Liver (tissue), 9 donors: ENCODE data around the gene RGS14. TPM values are rescaled to one million over a fixed set of nuclear protein-coding genes. Genes with fewer than 3 reads are reported as not detected.

Source experiments
- DNase-seq: peaks from one replicate; pipeline ENCODE4 v3.0.0-alpha.2; 2017; ENCODE audit warnings: low spot score
- H3K27ac ChIP-seq, 2 donors: one replicate each; pipeline ENCODE4 v1.7.0; 2013; ENCODE audit warnings: inconsistent platforms in 2 of 2, low read length in 2 of 2, control low read depth in 1 of 2, low read depth in 1 of 2, mild to moderate bottlenecking in 1 of 2
- H3K27me3 ChIP-seq, 4 donors: one replicate each; pipeline versions ENCODE4 v1.6.1 to v1.7.0; 2013; ENCODE audit warnings: low read length in 3 of 4, inconsistent platforms in 1 of 4, mild to moderate bottlenecking in 1 of 4, moderate library complexity in 1 of 4; ENCODE audit not compliant: control insufficient read depth in 4 of 4, insufficient read depth in 4 of 4
- H3K36me3 ChIP-seq, 4 donors: one replicate each; pipeline versions ENCODE4 v1.6.1 to v1.7.0; 2013; ENCODE audit warnings: low read length in 3 of 4, mild to moderate bottlenecking in 3 of 4, low read depth in 1 of 4, moderate library complexity in 1 of 4; ENCODE audit not compliant: control insufficient read depth in 4 of 4, insufficient read depth in 3 of 4
- H3K4me1 ChIP-seq, 4 donors: one replicate each; pipeline versions ENCODE4 v1.6.1 to v1.7.0; 2013; ENCODE audit warnings: low read length in 3 of 4, mild to moderate bottlenecking in 3 of 4, moderate library complexity in 1 of 4; ENCODE audit not compliant: control insufficient read depth in 4 of 4, insufficient read depth in 4 of 4
- H3K4me3 ChIP-seq, 3 donors: one replicate each; pipeline versions ENCODE4 v1.6.1 to v1.7.0; 2013; ENCODE audit warnings: low read length in 3 of 3, control low read depth in 1 of 3, low read depth in 1 of 3, mild to moderate bottlenecking in 1 of 3
- H3K9ac ChIP-seq, 2 donors: one replicate each; pipeline ENCODE4 v1.7.0; 2013; ENCODE audit warnings: low read length in 2 of 2, mild to moderate bottlenecking in 2 of 2, moderate library complexity in 2 of 2, control low read depth in 1 of 2, low read depth in 1 of 2
- H3K9me3 ChIP-seq, 4 donors: one replicate each; pipeline versions ENCODE4 v1.6.1 to v1.7.0; 2013; ENCODE audit warnings: low read length in 3 of 4; ENCODE audit not compliant: control insufficient read depth in 4 of 4
- EGR1 ChIP-seq, 2 donors: IDR thresholded peaks; 2 replicates each; pipeline ENCODE4 v1.6.1; 2016 to 2018; ENCODE audit warnings: antibody characterized with exemption in 2 of 2, low read depth in 2 of 2
- FOXA1 ChIP-seq: IDR thresholded peaks from 2 replicates; pipeline ENCODE4 v1.6.1; 2016; ENCODE audit warnings: antibody characterized with exemption
- GABPA ChIP-seq, 2 donors: IDR thresholded peaks in 1 of 2; conservative IDR thresholded peaks in 1 of 2; 2 replicates each; pipeline ENCODE4 v1.6.1; 2016; ENCODE audit warnings: antibody characterized with exemption in 2 of 2, mild to moderate bottlenecking in 1 of 2, moderate library complexity in 1 of 2
- HNF4A ChIP-seq, 2 donors: conservative IDR thresholded peaks; 2 replicates each; pipeline ENCODE4 v1.6.1; 2016; ENCODE audit warnings: antibody characterized with exemption in 2 of 2, mild to moderate bottlenecking in 2 of 2
- HNF4G ChIP-seq: IDR thresholded peaks from 2 replicates; pipeline ENCODE4 v1.6.1; 2016; ENCODE audit warnings: antibody characterized with exemption
- JUND ChIP-seq, 2 donors: IDR thresholded peaks; 2 replicates each; pipeline ENCODE4 v1.6.1; 2016; ENCODE audit warnings: antibody characterized with exemption in 2 of 2
- NR2F2 ChIP-seq: IDR thresholded peaks from 2 replicates; pipeline ENCODE4 v1.6.1; 2016; ENCODE audit warnings: antibody characterized with exemption
- RAD21 ChIP-seq, 2 donors: IDR thresholded peaks; 2 replicates each; pipeline ENCODE4 v1.6.1; 2016; ENCODE audit warnings: antibody characterized with exemption in 2 of 2, mild to moderate bottlenecking in 2 of 2
- RXRA ChIP-seq, 2 donors: IDR thresholded peaks; 2 replicates each; pipeline ENCODE4 v1.6.1; 2017 to 2018; ENCODE audit warnings: antibody characterized with exemption in 2 of 2, mild to moderate bottlenecking in 1 of 2
- SP1 ChIP-seq: IDR thresholded peaks from 2 replicates; pipeline ENCODE4 v1.6.1; 2018; ENCODE audit warnings: antibody characterized with exemption, mild to moderate bottlenecking
- TAF1 ChIP-seq: conservative IDR thresholded peaks from 2 replicates; pipeline ENCODE4 v1.6.1; 2016; ENCODE audit warnings: antibody characterized with exemption, mild to moderate bottlenecking
- WGBS: extraction: QIAGEN DNeasy Blood & Tissue Kit; methylation state at CpG from one replicate; pipeline ENCODE4 v1.1.7; 2013; 5-methylcytosine and 5-hydroxymethylcytosine counted together
- polyA plus RNA-seq, 2 donors: library from polyadenylated mRNA; stranded (reverse) in 1 of 2; unstranded in 1 of 2; fragments of 200-250 nt in 1 of 2; fragments of >200 nt in 1 of 2; fragmentation: Nextera tagmentation in 1 of 2; extraction: Ambion mirVana in 1 of 2; gene quantifications; one replicate each; pipeline versions ENCODE4 v1.2.1 to v1.2.3, GENCODE V29; 2013 to 2015
- total RNA-seq, 2 donors: library from RNA; depleted of rRNA; stranded (reverse); fragments of >200 nt; gene quantifications; one replicate each; pipeline ENCODE4 v1.2.3, GENCODE V29; 2014
- TF ChIP-seq, protein P1 (sequence below): IDR thresholded peaks from 2 replicates; pipeline ENCODE4 v1.6.1; 2016; ENCODE audit warnings: antibody characterized with exemption, mild to moderate bottlenecking
- TF ChIP-seq, protein P2 (sequence below): fragments of 150-350 bp; IDR thresholded peaks from 2 replicates; pipeline ENCODE4 v1.5.1; 2017; ENCODE audit warnings: improper control_type of control experiment, low read depth, low read length; ENCODE audit not compliant: missing input control
- TF ChIP-seq, protein P3 (sequence below): IDR thresholded peaks from 2 replicates; pipeline ENCODE4 v1.6.1; 2016; ENCODE audit warnings: antibody characterized with exemption
- TF ChIP-seq, protein P4 (sequence below): IDR thresholded peaks from 2 replicates; pipeline ENCODE4 v1.6.1; 2016; ENCODE audit warnings: antibody characterized with exemption
- donor health status: healthy.
- donor health status: healthy.
- donor health status: healthy.
- donor health status: healthy.
- donor health status: healthy.

Gene RGS14
- total and polyA plus RNA-seq, 4 donors, result 10.2 to 53.8 (median 33.3) TPM

DNA sequence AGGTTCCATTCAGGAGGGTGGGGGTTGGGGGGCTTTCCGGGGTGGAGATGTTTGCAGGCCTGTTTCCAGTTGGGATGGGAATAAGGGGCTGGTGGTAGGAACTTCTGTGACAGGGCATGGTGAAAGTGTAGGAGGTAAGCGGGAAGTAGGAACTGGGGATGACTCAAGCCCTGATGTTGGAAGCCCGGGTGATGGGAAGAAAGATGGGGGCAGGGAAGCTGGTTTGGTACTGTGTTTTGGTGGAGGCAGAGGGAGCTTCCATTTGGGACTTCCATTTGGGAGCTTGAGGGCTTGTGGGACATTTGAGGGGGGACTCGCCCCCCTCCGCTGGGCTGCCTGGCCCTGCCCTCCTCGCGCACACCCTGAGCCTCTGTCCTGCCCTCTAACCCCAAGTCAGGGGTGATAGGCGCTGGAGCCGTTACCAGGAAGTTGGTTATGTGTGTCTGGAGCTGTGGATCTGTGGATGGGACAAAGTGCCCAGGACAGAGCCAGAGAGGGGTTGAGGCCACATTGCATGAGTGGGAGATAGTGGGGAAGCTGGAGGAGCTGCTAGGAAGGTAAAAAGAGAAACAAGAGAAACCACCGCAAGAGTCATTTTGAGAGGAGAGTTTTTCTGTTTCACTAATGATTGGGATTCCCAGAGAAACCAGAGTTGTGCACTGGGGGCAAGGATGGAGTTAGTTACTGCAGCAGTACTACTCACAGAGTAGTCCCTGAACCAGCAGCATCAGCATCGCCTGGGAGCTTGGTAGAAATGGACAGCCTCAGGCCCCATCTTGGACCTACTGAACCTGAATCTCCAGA is 6.6 kb downstream of the RGS14 start (continued):
- TF ChIP-seq, protein P1, sequence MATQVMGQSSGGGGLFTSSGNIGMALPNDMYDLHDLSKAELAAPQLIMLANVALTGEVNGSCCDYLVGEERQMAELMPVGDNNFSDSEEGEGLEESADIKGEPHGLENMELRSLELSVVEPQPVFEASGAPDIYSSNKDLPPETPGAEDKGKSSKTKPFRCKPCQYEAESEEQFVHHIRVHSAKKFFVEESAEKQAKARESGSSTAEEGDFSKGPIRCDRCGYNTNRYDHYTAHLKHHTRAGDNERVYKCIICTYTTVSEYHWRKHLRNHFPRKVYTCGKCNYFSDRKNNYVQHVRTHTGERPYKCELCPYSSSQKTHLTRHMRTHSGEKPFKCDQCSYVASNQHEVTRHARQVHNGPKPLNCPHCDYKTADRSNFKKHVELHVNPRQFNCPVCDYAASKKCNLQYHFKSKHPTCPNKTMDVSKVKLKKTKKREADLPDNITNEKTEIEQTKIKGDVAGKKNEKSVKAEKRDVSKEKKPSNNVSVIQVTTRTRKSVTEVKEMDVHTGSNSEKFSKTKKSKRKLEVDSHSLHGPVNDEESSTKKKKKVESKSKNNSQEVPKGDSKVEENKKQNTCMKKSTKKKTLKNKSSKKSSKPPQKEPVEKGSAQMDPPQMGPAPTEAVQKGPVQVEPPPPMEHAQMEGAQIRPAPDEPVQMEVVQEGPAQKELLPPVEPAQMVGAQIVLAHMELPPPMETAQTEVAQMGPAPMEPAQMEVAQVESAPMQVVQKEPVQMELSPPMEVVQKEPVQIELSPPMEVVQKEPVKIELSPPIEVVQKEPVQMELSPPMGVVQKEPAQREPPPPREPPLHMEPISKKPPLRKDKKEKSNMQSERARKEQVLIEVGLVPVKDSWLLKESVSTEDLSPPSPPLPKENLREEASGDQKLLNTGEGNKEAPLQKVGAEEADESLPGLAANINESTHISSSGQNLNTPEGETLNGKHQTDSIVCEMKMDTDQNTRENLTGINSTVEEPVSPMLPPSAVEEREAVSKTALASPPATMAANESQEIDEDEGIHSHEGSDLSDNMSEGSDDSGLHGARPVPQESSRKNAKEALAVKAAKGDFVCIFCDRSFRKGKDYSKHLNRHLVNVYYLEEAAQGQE, result no peak
- TF ChIP-seq JUND (IDR thresholded peaks at IDR 0.05), result no peak
- no peak for TF ChIP-seq HNF4A (conservative IDR thresholded peaks at IDR 0.05)
- TF ChIP-seq HNF4G, result no peak

DNA sequence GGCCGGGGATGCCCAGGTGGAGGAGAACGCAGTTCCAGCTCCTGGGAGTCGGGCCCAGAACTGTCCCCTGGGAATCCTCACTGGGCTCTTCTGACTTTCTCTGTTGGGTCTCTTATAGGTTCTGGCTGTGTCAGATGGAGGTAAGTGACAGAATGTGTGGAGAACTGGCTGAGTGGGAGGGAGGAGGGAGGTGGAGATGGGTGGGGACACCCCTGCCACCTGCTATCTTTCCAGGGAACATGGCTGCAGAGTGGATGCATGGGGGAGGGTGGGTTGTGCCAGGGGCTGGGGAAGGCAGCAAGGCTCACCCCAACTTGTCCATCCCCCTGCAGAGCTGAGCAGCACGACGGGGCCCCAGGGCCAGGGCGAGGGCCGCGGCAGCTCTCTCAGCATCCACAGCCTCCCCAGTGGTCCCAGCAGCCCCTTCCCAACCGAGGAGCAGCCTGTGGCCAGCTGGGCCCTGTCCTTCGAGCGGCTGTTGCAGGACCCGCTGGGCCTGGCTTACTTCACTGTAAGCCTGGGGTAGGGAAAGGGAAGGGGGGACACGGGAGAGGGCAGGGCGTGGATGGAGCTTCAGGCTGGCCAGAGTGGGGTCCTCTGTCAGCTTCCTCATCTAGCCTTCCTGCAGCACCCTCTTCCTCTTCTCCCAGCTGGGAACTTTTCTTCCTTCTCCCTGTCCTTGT is 8.3 kb downstream of the RGS14 start:
- peak overlapping the region; percentile 89 to 97 for H3K27ac ChIP-seq
- no peaks in the 10 kb centered on the region for H3K9me3 ChIP-seq
- no peak overlapping the region for H3K4me3 ChIP-seq
- H3K9ac ChIP-seq, result peak overlapping the region in 1 of 2 donors; percentile 77
- peaks cover 24 to 75% (median 65%) of the 10 kb centered on the region in 4 donors for H3K4me1 ChIP-seq
- DNase-seq, result no peak
- no peaks in the 10 kb centered on the region for H3K36me3 ChIP-seq
- WGBS, result 90% methylated on average over 14 of the region's 14 CpGs
- no peak for TF ChIP-seq JUND (IDR thresholded peaks at IDR 0.05)
- no peak for TF ChIP-seq HNF4A (conservative IDR thresholded peaks at IDR 0.05)
- no peak for TF ChIP-seq EGR1 (IDR thresholded peaks at IDR 0.05; ENCODE audit: low read depth in 2 of 2)
- TF ChIP-seq, protein P2, sequence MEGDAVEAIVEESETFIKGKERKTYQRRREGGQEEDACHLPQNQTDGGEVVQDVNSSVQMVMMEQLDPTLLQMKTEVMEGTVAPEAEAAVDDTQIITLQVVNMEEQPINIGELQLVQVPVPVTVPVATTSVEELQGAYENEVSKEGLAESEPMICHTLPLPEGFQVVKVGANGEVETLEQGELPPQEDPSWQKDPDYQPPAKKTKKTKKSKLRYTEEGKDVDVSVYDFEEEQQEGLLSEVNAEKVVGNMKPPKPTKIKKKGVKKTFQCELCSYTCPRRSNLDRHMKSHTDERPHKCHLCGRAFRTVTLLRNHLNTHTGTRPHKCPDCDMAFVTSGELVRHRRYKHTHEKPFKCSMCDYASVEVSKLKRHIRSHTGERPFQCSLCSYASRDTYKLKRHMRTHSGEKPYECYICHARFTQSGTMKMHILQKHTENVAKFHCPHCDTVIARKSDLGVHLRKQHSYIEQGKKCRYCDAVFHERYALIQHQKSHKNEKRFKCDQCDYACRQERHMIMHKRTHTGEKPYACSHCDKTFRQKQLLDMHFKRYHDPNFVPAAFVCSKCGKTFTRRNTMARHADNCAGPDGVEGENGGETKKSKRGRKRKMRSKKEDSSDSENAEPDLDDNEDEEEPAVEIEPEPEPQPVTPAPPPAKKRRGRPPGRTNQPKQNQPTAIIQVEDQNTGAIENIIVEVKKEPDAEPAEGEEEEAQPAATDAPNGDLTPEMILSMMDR, result no peak
- TF ChIP-seq, protein P3, sequence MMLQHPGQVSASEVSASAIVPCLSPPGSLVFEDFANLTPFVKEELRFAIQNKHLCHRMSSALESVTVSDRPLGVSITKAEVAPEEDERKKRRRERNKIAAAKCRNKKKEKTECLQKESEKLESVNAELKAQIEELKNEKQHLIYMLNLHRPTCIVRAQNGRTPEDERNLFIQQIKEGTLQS, result no peak
- no peak for TF ChIP-seq SP1
- H3K27me3 ChIP-seq, result no peaks in the 10 kb centered on the region

DNA sequence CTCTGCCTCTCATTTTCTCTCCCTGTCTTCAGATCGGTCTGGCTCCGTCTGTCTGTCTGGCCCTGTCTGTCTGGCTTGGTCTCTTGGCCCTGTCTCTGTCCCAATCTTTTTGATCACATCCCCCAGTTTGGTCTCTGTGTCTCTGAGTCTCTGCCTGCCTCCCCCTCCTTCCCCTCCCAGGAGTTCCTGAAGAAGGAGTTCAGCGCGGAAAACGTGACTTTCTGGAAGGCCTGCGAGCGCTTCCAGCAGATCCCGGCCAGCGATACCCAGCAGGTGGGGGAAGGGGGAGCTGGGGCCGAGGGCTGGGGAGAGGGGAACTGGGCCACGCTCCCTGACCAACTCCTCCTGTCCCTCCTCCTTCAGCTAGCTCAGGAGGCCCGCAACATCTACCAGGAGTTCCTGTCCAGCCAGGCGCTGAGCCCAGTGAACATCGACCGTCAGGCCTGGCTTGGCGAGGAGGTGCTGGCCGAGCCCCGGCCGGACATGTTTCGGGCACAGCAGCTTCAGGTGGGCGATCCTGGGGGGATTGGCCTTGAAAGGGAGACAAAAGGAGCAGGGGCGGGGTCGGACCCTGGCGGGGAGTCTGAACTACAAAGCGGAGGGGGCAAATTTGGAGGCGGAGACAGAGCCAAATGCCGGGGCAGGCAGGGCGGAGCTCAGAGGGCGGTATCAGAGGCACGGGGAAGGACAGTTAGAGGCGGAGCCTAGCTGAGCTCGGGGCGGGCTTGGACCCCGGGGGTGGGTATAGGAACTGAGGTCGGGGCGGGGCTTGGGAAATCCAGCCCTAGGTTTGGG is 9.0 kb downstream of the RGS14 start:
- peaks cover 26 to 77% (median 63%) of the 10 kb centered on the region in 4 donors for H3K4me1 ChIP-seq
- no peaks in the 10 kb centered on the region for H3K27me3 ChIP-seq
- DNase-seq, result peak; percentile 79
- peak overlapping the region in 1 of 2 donors; percentile 77 for H3K9ac ChIP-seq
- 16% methylated on average over 36 of the region's 36 CpGs for WGBS
- H3K9me3 ChIP-seq, result no peaks in the 10 kb centered on the region
- no peaks in the 10 kb centered on the region for H3K36me3 ChIP-seq
- peak overlapping the region; percentile 41 to 67 (median 43) for H3K4me3 ChIP-seq
- H3K27ac ChIP-seq, result peak overlapping the region; percentile 89 to 97
- no peak for TF ChIP-seq HNF4G
- TF ChIP-seq GABPA (IDR thresholded peaks at IDR 0.05 in 1 of 2, conservative IDR thresholded peaks at IDR 0.05 in 1 of 2), result no peak
- peak; percentile 50 for TF ChIP-seq SP1
- TF ChIP-seq, protein P3, result no peak
- TF ChIP-seq RXRA (IDR thresholded peaks at IDR 0.05), result peak; percentile 37 to 41
- TF ChIP-seq, protein P2, result no peak
- TF ChIP-seq FOXA1, result no peak
- TF ChIP-seq, protein P4, sequence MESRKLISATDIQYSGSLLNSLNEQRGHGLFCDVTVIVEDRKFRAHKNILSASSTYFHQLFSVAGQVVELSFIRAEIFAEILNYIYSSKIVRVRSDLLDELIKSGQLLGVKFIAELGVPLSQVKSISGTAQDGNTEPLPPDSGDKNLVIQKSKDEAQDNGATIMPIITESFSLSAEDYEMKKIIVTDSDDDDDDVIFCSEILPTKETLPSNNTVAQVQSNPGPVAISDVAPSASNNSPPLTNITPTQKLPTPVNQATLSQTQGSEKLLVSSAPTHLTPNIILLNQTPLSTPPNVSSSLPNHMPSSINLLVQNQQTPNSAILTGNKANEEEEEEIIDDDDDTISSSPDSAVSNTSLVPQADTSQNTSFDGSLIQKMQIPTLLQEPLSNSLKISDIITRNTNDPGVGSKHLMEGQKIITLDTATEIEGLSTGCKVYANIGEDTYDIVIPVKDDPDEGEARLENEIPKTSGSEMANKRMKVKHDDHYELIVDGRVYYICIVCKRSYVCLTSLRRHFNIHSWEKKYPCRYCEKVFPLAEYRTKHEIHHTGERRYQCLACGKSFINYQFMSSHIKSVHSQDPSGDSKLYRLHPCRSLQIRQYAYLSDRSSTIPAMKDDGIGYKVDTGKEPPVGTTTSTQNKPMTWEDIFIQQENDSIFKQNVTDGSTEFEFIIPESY, result no peak
- TF ChIP-seq NR2F2, result no peak
- TF ChIP-seq TAF1, result no peak
- no peak for TF ChIP-seq EGR1 (IDR thresholded peaks at IDR 0.05; ENCODE audit: low read depth in 2 of 2)
- TF ChIP-seq HNF4A (conservative IDR thresholded peaks at IDR 0.05), result peak in 1 of 2 donors; percentile 22
- peak; percentile 9 to 15 for TF ChIP-seq RAD21 (IDR thresholded peaks at IDR 0.05)
